Gastroesophageal sphincter (tissue), 4 donors: ENCODE results near the gene TJP3. TPM values are rescaled to one million over a fixed set of nuclear protein-coding genes. Genes with fewer than 3 reads are reported as not detected.

Experiments
- ATAC-seq: fragments of 150-250 bp; one replicate; pipeline ENCODE4 v1.9.1; 2016; ENCODE audit warnings: mild to moderate bottlenecking, moderate library complexity
- H3K27ac ChIP-seq, 4 donors: fragments of 200-600 bp; sonication (generic) in 3 of 4; 1 replicate in 3 of 4; 2 replicates in 1 of 4; pipeline ENCODE4 v1.5.1; 2016 to 2019
- H3K27me3 ChIP-seq: fragments of 200-600 bp; sonication (generic); one replicate; pipeline ENCODE4 v1.5.1; 2019
- H3K36me3 ChIP-seq, 2 donors: fragments of 200-600 bp; sonication (generic); one replicate each; pipeline ENCODE4 v1.5.1; 2019; ENCODE audit warnings: control low read depth in 1 of 2
- H3K4me1 ChIP-seq, 3 donors: fragments of 200-600 bp; sonication (generic); 1 replicate in 2 of 3; 2 replicates in 1 of 3; pipeline ENCODE4 v1.5.1; 2016 to 2019; ENCODE audit warnings: control low read depth in 2 of 3
- H3K4me3 ChIP-seq, 2 donors: fragments of 200-600 bp; sonication (generic); one replicate each; pipeline ENCODE4 v1.5.1; 2019; ENCODE audit warnings: mild to moderate bottlenecking in 1 of 2, moderate library complexity in 1 of 2
- H3K9me3 ChIP-seq, 3 donors: fragments of 200-600 bp; sonication (generic); one replicate each; pipeline ENCODE4 v1.5.1; 2017 to 2019; ENCODE audit warnings: control low read depth in 2 of 3
- EP300 ChIP-seq: sonication (generic); formaldehyde crosslinking; IDR thresholded peaks from one replicate; pipeline ENCODE4 v1.6.1; 2017; ENCODE audit warnings: antibody characterized with exemption, mild to moderate bottlenecking
- POLR2A ChIP-seq, 2 donors: fragments of 450-650 bp; IDR thresholded peaks; one replicate each; pipeline ENCODE4 v1.6.1; 2017; ENCODE audit warnings: antibody characterized with exemption in 2 of 2, mild to moderate bottlenecking in 2 of 2, moderate library complexity in 1 of 2
- POLR2AphosphoS5 ChIP-seq: sonication (generic); formaldehyde crosslinking; IDR thresholded peaks from one replicate; pipeline ENCODE4 v1.6.1; 2017; ENCODE audit warnings: antibody characterized with exemption
- WGBS, 2 donors: methylation state at CpG; one replicate each; pipeline ENCODE4 v1.1.5; 2018; ENCODE audit warnings: low coverage in 1 of 2; 5-methylcytosine and 5-hydroxymethylcytosine counted together
- total RNA-seq, 4 donors: library from RNA; depleted of rRNA; stranded (reverse); fragments of >200 nt; gene quantifications; one replicate each; pipeline ENCODE4 v1.1.0, GENCODE V29; 2016
- TF ChIP-seq, protein P1 (sequence below), 4 experiments: fragments of 200-600 bp in 2 of 4; fragments of 450-650 bp in 2 of 4; sonication (generic) in 1 of 4; IDR thresholded peaks; one replicate each; pipeline ENCODE4 v1.5.1; 2017 to 2019; ENCODE audit warnings: antibody characterized with exemption in 4 of 4, mild to moderate bottlenecking in 2 of 4, moderate library complexity in 2 of 4

TJP3 gene
- total RNA-seq, 4 donors from 2014 or later: 0.78 to 3.6 TPM; not detected in 2

DNA sequence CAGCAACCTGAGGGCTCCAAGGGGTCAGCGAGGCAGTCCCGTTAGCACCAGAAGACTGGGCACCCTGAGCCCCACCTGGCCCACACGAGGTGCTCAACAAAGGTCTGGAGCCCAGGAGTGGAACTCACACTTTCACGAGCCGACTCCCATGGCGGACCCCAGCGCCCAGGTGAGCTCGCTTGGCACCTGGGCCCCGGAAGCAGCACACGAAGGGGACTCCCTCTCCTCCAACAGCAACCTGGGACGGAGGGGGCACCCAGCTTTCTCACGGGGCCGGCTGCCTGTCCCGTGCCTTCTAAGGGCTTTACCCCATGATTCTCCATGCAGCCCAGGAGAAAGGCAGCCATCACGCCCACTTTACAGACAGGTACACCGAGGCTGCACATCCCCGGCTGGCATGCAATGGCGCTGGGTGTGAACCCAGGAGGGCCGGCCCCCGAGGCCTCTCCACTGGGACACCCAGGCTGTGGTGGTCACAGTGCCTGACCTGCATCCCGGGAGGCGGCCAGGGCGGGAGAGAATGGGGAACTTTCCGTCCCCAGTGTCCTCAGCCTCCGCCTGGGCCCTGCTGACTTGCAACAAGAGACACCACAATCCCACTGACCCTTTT, 13.0 kb upstream of the TJP3 start:
- Histone ChIP-seq H3K4me3 (no peak overlapping the region), H3K27ac (peak overlapping the region in 3 of 4 donors; percentile 84 to 98 (median 95)), H3K4me1 (peaks cover 0 to 73% (median 26%) of the 10 kb centered on the region in 3 donors), H3K27me3 (no peaks in the 10 kb centered on the region), H3K9me3 (no peaks in the 10 kb centered on the region), H3K36me3 (peaks cover 0 to 21% of the 10 kb centered on the region in 2 donors)
- no peak for ATAC-seq
- WGBS, 2 donors: 80 to 90% methylated on average over 2 to 4 of the region's 25 CpGs
- TF ChIP-seq EP300 (no peak), POLR2AphosphoS5 (no peak), POLR2A (IDR thresholded peaks at IDR 0.05) (no peak)
- TF ChIP-seq, protein P1, sequence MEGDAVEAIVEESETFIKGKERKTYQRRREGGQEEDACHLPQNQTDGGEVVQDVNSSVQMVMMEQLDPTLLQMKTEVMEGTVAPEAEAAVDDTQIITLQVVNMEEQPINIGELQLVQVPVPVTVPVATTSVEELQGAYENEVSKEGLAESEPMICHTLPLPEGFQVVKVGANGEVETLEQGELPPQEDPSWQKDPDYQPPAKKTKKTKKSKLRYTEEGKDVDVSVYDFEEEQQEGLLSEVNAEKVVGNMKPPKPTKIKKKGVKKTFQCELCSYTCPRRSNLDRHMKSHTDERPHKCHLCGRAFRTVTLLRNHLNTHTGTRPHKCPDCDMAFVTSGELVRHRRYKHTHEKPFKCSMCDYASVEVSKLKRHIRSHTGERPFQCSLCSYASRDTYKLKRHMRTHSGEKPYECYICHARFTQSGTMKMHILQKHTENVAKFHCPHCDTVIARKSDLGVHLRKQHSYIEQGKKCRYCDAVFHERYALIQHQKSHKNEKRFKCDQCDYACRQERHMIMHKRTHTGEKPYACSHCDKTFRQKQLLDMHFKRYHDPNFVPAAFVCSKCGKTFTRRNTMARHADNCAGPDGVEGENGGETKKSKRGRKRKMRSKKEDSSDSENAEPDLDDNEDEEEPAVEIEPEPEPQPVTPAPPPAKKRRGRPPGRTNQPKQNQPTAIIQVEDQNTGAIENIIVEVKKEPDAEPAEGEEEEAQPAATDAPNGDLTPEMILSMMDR (IDR thresholded peaks at IDR 0.05): no peak

DNA sequence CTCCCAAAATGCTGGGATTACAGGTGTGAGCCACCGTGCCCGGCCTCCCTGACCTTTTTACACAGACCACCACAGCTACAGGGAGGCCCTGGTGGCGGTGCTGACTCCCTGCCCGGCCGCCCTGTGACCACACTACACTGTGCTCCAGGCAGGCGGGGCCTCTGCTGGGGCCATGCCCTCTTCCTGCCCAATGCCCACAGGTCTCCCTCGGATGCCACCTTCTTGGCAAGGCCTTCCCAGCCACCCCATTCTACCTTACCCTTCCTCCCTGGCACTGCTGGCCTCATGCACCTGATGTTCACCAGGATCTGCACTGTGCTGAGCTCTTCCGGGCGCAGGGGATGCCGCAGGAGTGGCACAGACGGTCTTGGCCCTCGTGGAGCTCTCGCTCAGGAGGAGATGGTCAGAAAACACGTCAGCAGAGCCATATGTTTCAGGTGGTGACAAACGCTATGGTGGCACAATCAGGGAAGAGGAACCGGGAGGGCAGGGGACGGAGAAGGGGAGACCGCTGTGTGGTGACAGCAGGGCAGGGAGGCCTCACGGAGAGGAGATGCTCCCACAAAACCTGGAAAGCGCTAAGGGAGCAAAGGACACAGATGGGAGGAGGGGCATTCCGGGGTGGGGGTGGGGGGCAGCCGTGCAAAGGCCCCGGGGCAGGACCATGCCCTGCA, 12.1 kb upstream of the TJP3 start:
- peaks cover 0 to 78% (median 26%) of the 10 kb centered on the region in 3 donors for H3K4me1 ChIP-seq
- ATAC-seq: no peak
- H3K27ac ChIP-seq: peak overlapping the region in 3 of 4 donors; percentile 90 to 98 (median 95)
- H3K9me3 ChIP-seq: no peaks in the 10 kb centered on the region
- no peaks in the 10 kb centered on the region for H3K27me3 ChIP-seq
- no peak for TF ChIP-seq POLR2AphosphoS5
- TF ChIP-seq, protein P1 (IDR thresholded peaks at IDR 0.05): no peak
- no peak for TF ChIP-seq EP300
- no peak for TF ChIP-seq POLR2A (IDR thresholded peaks at IDR 0.05)
- no peak overlapping the region for H3K4me3 ChIP-seq
- 72 to 100% methylated on average over 3 to 4 of the region's 23 CpGs for WGBS, 2 donors
- H3K36me3 ChIP-seq: peaks cover 0 to 14% of the 10 kb centered on the region in 2 donors

DNA sequence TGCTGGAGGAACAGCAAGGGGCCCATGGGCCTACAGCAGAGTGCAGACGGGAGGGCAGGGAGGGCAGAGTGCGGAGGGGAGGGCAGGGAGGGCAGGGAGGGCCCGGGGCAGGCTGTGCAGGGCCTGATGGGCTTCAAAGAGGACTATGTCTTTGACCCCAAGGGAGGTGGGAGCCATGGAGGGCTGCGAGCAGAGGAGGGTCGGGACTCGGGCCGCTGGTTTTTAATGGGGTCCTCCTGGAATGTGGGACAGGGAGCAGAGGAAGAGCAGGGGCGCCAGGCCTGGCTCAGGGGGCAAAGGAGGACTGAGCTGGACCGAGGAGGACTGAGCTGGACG, 11.6 kb upstream of the TJP3 start:
- peaks cover 0 to 78% (median 26%) of the 10 kb centered on the region in 3 donors for H3K4me1 ChIP-seq
- ATAC-seq: no peak
- H3K36me3 ChIP-seq: peaks cover 0 to 14% of the 10 kb centered on the region in 2 donors
- no peaks in the 10 kb centered on the region for H3K27me3 ChIP-seq
- no peaks in the 10 kb centered on the region for H3K9me3 ChIP-seq
- no peak overlapping the region for H3K4me3 ChIP-seq
- 69 to 81% methylated on average over 2 to 7 of the region's 10 CpGs for WGBS, 2 donors
- TF ChIP-seq EP300 (no peak), POLR2A (IDR thresholded peaks at IDR 0.05) (no peak), POLR2AphosphoS5 (no peak)
- TF ChIP-seq, protein P1 (IDR thresholded peaks at IDR 0.05): no peak
- H3K27ac ChIP-seq: peak overlapping the region in 3 of 4 donors; percentile 90 to 98 (median 95)

DNA sequence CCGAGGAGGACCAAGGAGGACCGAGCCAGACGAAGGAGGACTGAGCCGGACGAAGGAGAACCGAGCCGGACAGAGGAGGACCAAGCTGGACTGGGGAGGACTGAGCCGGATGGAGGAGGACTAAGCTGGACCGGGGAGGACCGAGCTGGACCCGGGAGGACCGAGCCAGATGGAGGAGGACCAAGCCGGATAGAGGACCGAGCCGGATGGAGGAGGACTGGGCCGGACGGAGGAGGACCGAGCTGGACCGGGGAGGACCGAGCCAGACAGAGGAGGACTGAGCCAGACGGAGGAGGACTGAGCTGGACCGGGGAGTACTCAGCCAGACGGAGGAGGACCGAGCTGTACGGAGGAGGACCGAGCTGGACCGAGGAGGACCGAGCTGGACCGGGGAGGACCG, 11.1 kb upstream of the TJP3 start:
- no peak for TF ChIP-seq EP300
- no peak for TF ChIP-seq POLR2AphosphoS5
- TF ChIP-seq POLR2A (IDR thresholded peaks at IDR 0.05): no peak
- TF ChIP-seq, protein P1 (IDR thresholded peaks at IDR 0.05): no peak
- Histone ChIP-seq H3K27me3 (no peaks in the 10 kb centered on the region), H3K27ac (peak overlapping the region; percentile 72 to 98 (median 92)), H3K9me3 (no peaks in the 10 kb centered on the region), H3K4me3 (no peak overlapping the region), H3K4me1 (peaks cover 0 to 75% (median 26%) of the 10 kb centered on the region in 3 donors), H3K36me3 (peaks cover 0 to 14% of the 10 kb centered on the region in 2 donors)
- WGBS, 2 donors: 81 to 90% methylated on average over 4 to 30 of the region's 30 CpGs
- ATAC-seq: no peak
